Astrocyte (in vitro differentiated cells and primary cell): ENCODE results near the gene CCDC8.

ENCODE experiments used
- EZH2 ChIP-seq: IDR thresholded peaks from 2 replicates; pipeline ENCODE4 v1.6.1; 2012; ENCODE audit warnings: mild to moderate bottlenecking, low read length, inconsistent platforms; ENCODE audit not compliant: insufficient read depth
- TF ChIP-seq, protein P1 (sequence below): IDR thresholded peaks from 2 replicates; pipeline ENCODE4 v1.5.1; 2011; ENCODE audit warnings: low read depth, mild to moderate bottlenecking, inconsistent platforms, low read length, moderate library complexity; ENCODE audit not compliant: insufficient read depth

DNA sequence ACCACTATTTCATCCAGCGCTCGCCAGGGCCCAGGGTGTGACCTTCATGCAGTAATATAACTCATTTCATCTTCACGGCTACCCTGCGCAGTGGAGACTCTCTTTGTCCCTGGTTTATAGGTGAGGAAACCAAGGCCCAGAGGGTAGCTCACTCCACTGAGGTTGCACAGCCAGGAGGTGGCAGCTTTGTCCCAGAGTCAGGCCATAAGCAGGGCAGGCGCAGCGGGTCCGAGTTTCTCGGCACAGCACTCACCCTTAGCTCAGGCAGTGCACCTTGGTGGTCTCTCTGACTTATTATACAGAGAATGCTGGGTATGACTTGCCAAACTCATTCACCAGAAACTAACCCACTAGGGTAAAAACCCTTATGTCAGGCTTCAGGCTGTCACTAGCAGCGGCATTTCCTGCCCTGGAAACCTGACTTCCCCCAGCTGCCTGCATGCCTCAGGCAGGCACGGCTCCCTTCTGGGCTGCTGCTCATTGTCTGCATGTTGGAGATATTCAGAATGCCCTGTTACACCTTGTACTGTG is 41.9 kb downstream of the CCDC8 start:
- TF ChIP-seq EZH2, result no peak
- TF ChIP-seq, protein P1, sequence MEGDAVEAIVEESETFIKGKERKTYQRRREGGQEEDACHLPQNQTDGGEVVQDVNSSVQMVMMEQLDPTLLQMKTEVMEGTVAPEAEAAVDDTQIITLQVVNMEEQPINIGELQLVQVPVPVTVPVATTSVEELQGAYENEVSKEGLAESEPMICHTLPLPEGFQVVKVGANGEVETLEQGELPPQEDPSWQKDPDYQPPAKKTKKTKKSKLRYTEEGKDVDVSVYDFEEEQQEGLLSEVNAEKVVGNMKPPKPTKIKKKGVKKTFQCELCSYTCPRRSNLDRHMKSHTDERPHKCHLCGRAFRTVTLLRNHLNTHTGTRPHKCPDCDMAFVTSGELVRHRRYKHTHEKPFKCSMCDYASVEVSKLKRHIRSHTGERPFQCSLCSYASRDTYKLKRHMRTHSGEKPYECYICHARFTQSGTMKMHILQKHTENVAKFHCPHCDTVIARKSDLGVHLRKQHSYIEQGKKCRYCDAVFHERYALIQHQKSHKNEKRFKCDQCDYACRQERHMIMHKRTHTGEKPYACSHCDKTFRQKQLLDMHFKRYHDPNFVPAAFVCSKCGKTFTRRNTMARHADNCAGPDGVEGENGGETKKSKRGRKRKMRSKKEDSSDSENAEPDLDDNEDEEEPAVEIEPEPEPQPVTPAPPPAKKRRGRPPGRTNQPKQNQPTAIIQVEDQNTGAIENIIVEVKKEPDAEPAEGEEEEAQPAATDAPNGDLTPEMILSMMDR, result no peak
